Measurements from ENCODE around the gene ERP29.

ERP29 gene

GRCh38 chr12:112023759-112024396 lies 10.7 kb downstream of the ERP29 start:
- Histone ChIP-seq H3K4me1 (ENCODE audit: low read depth, poor library complexity, severe bottlenecking) (peaks cover 25% of the 10 kb centered on the region), H4K20me1 (ENCODE audit: insufficient read depth) (no peaks in the 10 kb centered on the region), H3K4me3 (IDR thresholded peaks at IDR 0.05; ENCODE audit: insufficient read depth, low read depth, low read length) (no peak overlapping the region), H3K27me3 (ENCODE audit: insufficient read depth, low read depth) (no peaks in the 10 kb centered on the region), H2AFZ (ENCODE audit: low read depth) (no peak overlapping the region), H3K79me2 (ENCODE audit: insufficient read depth, low read depth) (peaks cover 4% of the 10 kb centered on the region), H3K9ac (no peak overlapping the region), H3K4me2 (no peak overlapping the region), H3K27ac (no peak overlapping the region), H3K36me3 (ENCODE audit: insufficient read depth) (no peaks in the 10 kb centered on the region)
- TF ChIP-seq CTCF (conservative IDR thresholded peaks at IDR 0.05; ENCODE audit: low read depth, low read length): no peak

GRCh38 chr12:112025808-112026375 lies 12.7 kb downstream of the ERP29 start:
- no peaks in the 10 kb centered on the region for H4K20me1 ChIP-seq (ENCODE audit: insufficient read depth)
- peaks cover 25% of the 10 kb centered on the region for H3K4me1 ChIP-seq (ENCODE audit: low read depth, poor library complexity, severe bottlenecking)
- H3K4me2 ChIP-seq: no peak overlapping the region
- no peaks in the 10 kb centered on the region for H3K27me3 ChIP-seq (ENCODE audit: insufficient read depth, low read depth)
- TF ChIP-seq CTCF (conservative IDR thresholded peaks at IDR 0.05; ENCODE audit: low read depth, low read length): no peak
- H3K4me3 ChIP-seq (IDR thresholded peaks at IDR 0.05; ENCODE audit: insufficient read depth, low read depth, low read length): no peak overlapping the region
- no peak overlapping the region for H3K27ac ChIP-seq
- H3K9ac ChIP-seq: no peak overlapping the region
- H3K36me3 ChIP-seq (ENCODE audit: insufficient read depth): no peaks in the 10 kb centered on the region
- H3K79me2 ChIP-seq (ENCODE audit: insufficient read depth, low read depth): no peaks in the 10 kb centered on the region
- no peak overlapping the region for H2AFZ ChIP-seq (ENCODE audit: low read depth)

GRCh38 chr12:112029301-112029700 lies 16.1 kb downstream of the ERP29 start:
- peaks cover 12% of the 10 kb centered on the region for H3K4me1 ChIP-seq (ENCODE audit: low read depth, poor library complexity, severe bottlenecking)
- no peak overlapping the region for H3K4me2 ChIP-seq
- H4K20me1 ChIP-seq (ENCODE audit: insufficient read depth): no peaks in the 10 kb centered on the region
- no peaks in the 10 kb centered on the region for H3K36me3 ChIP-seq (ENCODE audit: insufficient read depth)
- no peak overlapping the region for H3K27ac ChIP-seq
- no peaks in the 10 kb centered on the region for H3K79me2 ChIP-seq (ENCODE audit: insufficient read depth, low read depth)
- no peaks in the 10 kb centered on the region for H3K27me3 ChIP-seq (ENCODE audit: insufficient read depth, low read depth)
- no peak overlapping the region for H3K9ac ChIP-seq
- H2AFZ ChIP-seq (ENCODE audit: low read depth): no peak overlapping the region
- TF ChIP-seq CTCF (conservative IDR thresholded peaks at IDR 0.05; ENCODE audit: low read depth, low read length): no peak
- no peak overlapping the region for H3K4me3 ChIP-seq (IDR thresholded peaks at IDR 0.05; ENCODE audit: insufficient read depth, low read depth, low read length)

GRCh38 chr12:112031472-112031871 lies 18.2 kb downstream of the ERP29 start:
- H3K4me1 ChIP-seq (ENCODE audit: low read depth, poor library complexity, severe bottlenecking): peaks cover 6% of the 10 kb centered on the region
- H4K20me1 ChIP-seq (ENCODE audit: insufficient read depth): no peaks in the 10 kb centered on the region
- no peak overlapping the region for H3K27ac ChIP-seq
- H3K4me3 ChIP-seq (IDR thresholded peaks at IDR 0.05; ENCODE audit: insufficient read depth, low read depth, low read length): no peak overlapping the region
- no peak overlapping the region for H2AFZ ChIP-seq (ENCODE audit: low read depth)
- TF ChIP-seq CTCF (conservative IDR thresholded peaks at IDR 0.05; ENCODE audit: low read depth, low read length): no peak
- H3K36me3 ChIP-seq (ENCODE audit: insufficient read depth): no peaks in the 10 kb centered on the region
- H3K4me2 ChIP-seq: no peak overlapping the region
- H3K27me3 ChIP-seq (ENCODE audit: insufficient read depth, low read depth): no peaks in the 10 kb centered on the region
- no peak overlapping the region for H3K9ac ChIP-seq
- no peaks in the 10 kb centered on the region for H3K79me2 ChIP-seq (ENCODE audit: insufficient read depth, low read depth)
